NT2/D1 (cell line): ENCODE measurements around the gene PDE7B.

Source experiments
- SUZ12 ChIP-seq: IDR thresholded peaks from 2 replicates; pipeline ENCODE4 v1.6.1; 2011; ENCODE audit not compliant: insufficient read length, insufficient read depth; ENCODE audit errors: extremely low read depth
- YY1 ChIP-seq: IDR thresholded peaks from 2 replicates; pipeline ENCODE4 v1.6.1; 2011; ENCODE audit not compliant: insufficient read length, insufficient read depth

- TF ChIP-seq YY1 (no peak), SUZ12 (no peak)
Observed at GRCh38 chr6:136061701-136062100, 210.2 kb downstream of the PDE7B start.
